ENCODE data around the gene RDH8. TPM values are rescaled to one million over a fixed set of nuclear protein-coding genes. Genes with fewer than 3 reads are reported as not detected.
A peak's percentile ranks its signal among the peaks of the same experiment; 100 is the strongest.

Gene RDH8
- total RNA-seq, 1 experiment from 2014 or later = not detected

DNA sequence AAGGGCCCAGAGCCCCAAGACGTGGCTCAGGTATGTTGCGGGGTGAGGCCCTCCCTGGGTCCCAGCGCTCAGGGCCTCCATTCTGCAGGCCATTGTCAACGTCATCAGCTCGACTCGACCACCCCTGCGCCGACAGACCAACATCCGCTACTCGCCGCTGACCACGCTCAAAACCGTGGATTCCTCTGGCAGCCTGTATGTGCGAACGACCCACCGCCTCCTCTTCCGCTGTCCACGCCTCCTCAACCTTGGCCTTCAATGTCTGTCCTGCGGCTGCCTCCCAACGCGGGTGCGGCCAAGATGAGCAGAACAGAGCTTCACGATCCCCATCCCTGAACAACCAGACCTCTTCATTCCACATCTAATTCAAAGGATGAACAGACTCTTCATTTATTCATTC is 8.2 kb downstream of the RDH8 start:
- H3K9ac ChIP-seq (ENCODE audit: extremely low read depth, insufficient read length, low read length) = no peak overlapping the region
- H3K4me2 ChIP-seq (ENCODE audit: insufficient read depth, insufficient read length, low read length) = no peak overlapping the region
- H3K23me2 ChIP-seq (ENCODE audit: insufficient read length, low read depth, low read length, poor library complexity, severe bottlenecking) = no peaks in the 10 kb centered on the region
- H2BK120ac ChIP-seq (ENCODE audit: low read depth, low read length, poor library complexity, severe bottlenecking) = no peak overlapping the region
- no peaks in the 10 kb centered on the region for H3K27me3 ChIP-seq (ENCODE audit: insufficient read depth, low read length)
- no peak overlapping the region for H4K91ac ChIP-seq (ENCODE audit: insufficient read length, low read depth, low read length)
- no peak overlapping the region for H2BK12ac ChIP-seq (ENCODE audit: insufficient read length, low read depth, low read length)
- H3T11ph ChIP-seq (ENCODE audit: low read length) = no peak overlapping the region
- Mint-ChIP-seq H3K27ac (peak overlapping the region in 1 of 3 experiments; percentile 79; a peak in 1 of 7 replicates), H3K4me3 (no peak overlapping the region), H3K27me3 (ENCODE audit: low read depth) (peaks cover 15% of the 10 kb centered on the region), H3K4me1 (no peaks in the 10 kb centered on the region), H3K9me3 (no peaks in the 10 kb centered on the region; a peak in 1 of 5 replicates), H3K36me3 (ENCODE audit: insufficient read depth in 1 of 3, low read depth in 3 of 3) (no peaks in the 10 kb centered on the region)
- no peak overlapping the region for H3K18ac ChIP-seq (ENCODE audit: insufficient read length, low read depth, low read length)
- H2BK5ac ChIP-seq (ENCODE audit: insufficient read length, low read length) = no peak overlapping the region
- H2BK20ac ChIP-seq (ENCODE audit: low read depth, low read length, poor library complexity, severe bottlenecking) = no peak overlapping the region
- no peak overlapping the region for H3K56ac ChIP-seq (ENCODE audit: insufficient read length, low read depth, low read length)
- no peak overlapping the region for H4K8ac ChIP-seq (replicated peaks; ENCODE audit: insufficient read length, low read depth, low read length)
- no CpG with 5 or more reads among the region's 23 CpGs for WGBS (ENCODE audit: extremely low coverage, insufficient read length, low lambda C conversion rate)
- no peak overlapping the region for H2AK5ac ChIP-seq (ENCODE audit: insufficient read length, low read length)
- peak overlapping the region; percentile 65 for H4K5ac ChIP-seq (ENCODE audit: insufficient read length, low read depth, low read length)
- H3K27ac ChIP-seq (ENCODE audit: insufficient read length, low read depth, low read length) = no peak overlapping the region
- TF ChIP-seq, protein P1, sequence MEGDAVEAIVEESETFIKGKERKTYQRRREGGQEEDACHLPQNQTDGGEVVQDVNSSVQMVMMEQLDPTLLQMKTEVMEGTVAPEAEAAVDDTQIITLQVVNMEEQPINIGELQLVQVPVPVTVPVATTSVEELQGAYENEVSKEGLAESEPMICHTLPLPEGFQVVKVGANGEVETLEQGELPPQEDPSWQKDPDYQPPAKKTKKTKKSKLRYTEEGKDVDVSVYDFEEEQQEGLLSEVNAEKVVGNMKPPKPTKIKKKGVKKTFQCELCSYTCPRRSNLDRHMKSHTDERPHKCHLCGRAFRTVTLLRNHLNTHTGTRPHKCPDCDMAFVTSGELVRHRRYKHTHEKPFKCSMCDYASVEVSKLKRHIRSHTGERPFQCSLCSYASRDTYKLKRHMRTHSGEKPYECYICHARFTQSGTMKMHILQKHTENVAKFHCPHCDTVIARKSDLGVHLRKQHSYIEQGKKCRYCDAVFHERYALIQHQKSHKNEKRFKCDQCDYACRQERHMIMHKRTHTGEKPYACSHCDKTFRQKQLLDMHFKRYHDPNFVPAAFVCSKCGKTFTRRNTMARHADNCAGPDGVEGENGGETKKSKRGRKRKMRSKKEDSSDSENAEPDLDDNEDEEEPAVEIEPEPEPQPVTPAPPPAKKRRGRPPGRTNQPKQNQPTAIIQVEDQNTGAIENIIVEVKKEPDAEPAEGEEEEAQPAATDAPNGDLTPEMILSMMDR (conservative IDR thresholded peaks at IDR 0.05) = no peak
- H3K23ac ChIP-seq (ENCODE audit: insufficient read length, low read depth, low read length) = no peak overlapping the region
- H2AFZ ChIP-seq (ENCODE audit: low read length) = no peak overlapping the region
- H3K4ac ChIP-seq (ENCODE audit: low read depth, low read length) = no peak overlapping the region
- no peak overlapping the region; the same call in 1 of the 2 replicates for H3K14ac ChIP-seq (ENCODE audit: insufficient read depth, low read length)
- no peak overlapping the region for H2BK15ac ChIP-seq (ENCODE audit: low read depth, low read length)
- DNase-seq = no peak
- H3K79me2 ChIP-seq (ENCODE audit: insufficient read depth, low read length) = no peaks in the 10 kb centered on the region
- H3K79me1 ChIP-seq (ENCODE audit: insufficient read depth, low read depth, low read length, poor library complexity, severe bottlenecking) = no peaks in the 10 kb centered on the region
- H4K20me1 ChIP-seq (ENCODE audit: control insufficient read depth, insufficient read depth, insufficient read length) = no peaks in the 10 kb centered on the region
- H3K9me3 ChIP-seq (ENCODE audit: control insufficient read depth, low read depth, low read length) = no peaks in the 10 kb centered on the region
- H3K4me1 ChIP-seq (ENCODE audit: insufficient read depth, low read length) = no peaks in the 10 kb centered on the region
